ENCODE data around the gene RBM43.

Gene RBM43

GRCh38 chr2:151247432-151247831, 14.2 kb downstream of the RBM43 start:
- H3K36me3 ChIP-seq (ENCODE audit: insufficient read depth), result no peaks in the 10 kb centered on the region
- H3K9ac ChIP-seq, result no peak overlapping the region
- H3K4me2 ChIP-seq, result no peak overlapping the region
- no peak overlapping the region for H3K27ac ChIP-seq
- no peaks in the 10 kb centered on the region for H3K27me3 ChIP-seq (ENCODE audit: insufficient read depth, low read depth)
- TF ChIP-seq CTCF (conservative IDR thresholded peaks at IDR 0.05; ENCODE audit: low read depth, low read length), result no peak
- no peaks in the 10 kb centered on the region for H3K79me2 ChIP-seq (ENCODE audit: insufficient read depth, low read depth)
- H3K4me1 ChIP-seq (ENCODE audit: low read depth, poor library complexity, severe bottlenecking), result peaks cover 6% of the 10 kb centered on the region
- H2AFZ ChIP-seq (ENCODE audit: low read depth), result no peak overlapping the region
- H3K4me3 ChIP-seq (IDR thresholded peaks at IDR 0.05; ENCODE audit: insufficient read depth, low read depth, low read length), result no peak overlapping the region
- no peaks in the 10 kb centered on the region for H4K20me1 ChIP-seq (ENCODE audit: insufficient read depth)

GRCh38 chr2:151246152-151246551, 15.5 kb downstream of the RBM43 start:
- H2AFZ ChIP-seq (ENCODE audit: low read depth), result no peak overlapping the region
- no peaks in the 10 kb centered on the region for H4K20me1 ChIP-seq (ENCODE audit: insufficient read depth)
- H3K4me3 ChIP-seq (IDR thresholded peaks at IDR 0.05; ENCODE audit: insufficient read depth, low read depth, low read length), result no peak overlapping the region
- no peaks in the 10 kb centered on the region for H3K36me3 ChIP-seq (ENCODE audit: insufficient read depth)
- no peak overlapping the region for H3K9ac ChIP-seq
- no peaks in the 10 kb centered on the region for H3K27me3 ChIP-seq (ENCODE audit: insufficient read depth, low read depth)
- TF ChIP-seq CTCF (conservative IDR thresholded peaks at IDR 0.05; ENCODE audit: low read depth, low read length), result no peak
- H3K79me2 ChIP-seq (ENCODE audit: insufficient read depth, low read depth), result no peaks in the 10 kb centered on the region
- H3K4me1 ChIP-seq (ENCODE audit: low read depth, poor library complexity, severe bottlenecking), result peaks cover 2% of the 10 kb centered on the region
- H3K4me2 ChIP-seq, result no peak overlapping the region
- H3K27ac ChIP-seq, result no peak overlapping the region

- Histone ChIP-seq H3K36me3 (ENCODE audit: insufficient read depth) (no peaks in the 10 kb centered on the region), H3K9ac (no peak overlapping the region), H2AFZ (ENCODE audit: low read depth) (no peak overlapping the region), H4K20me1 (ENCODE audit: insufficient read depth) (no peaks in the 10 kb centered on the region), H3K27me3 (ENCODE audit: insufficient read depth, low read depth) (no peaks in the 10 kb centered on the region), H3K4me2 (no peak overlapping the region), H3K27ac (no peak overlapping the region), H3K79me2 (ENCODE audit: insufficient read depth, low read depth) (no peaks in the 10 kb centered on the region), H3K4me1 (ENCODE audit: low read depth, poor library complexity, severe bottlenecking) (peaks cover 4% of the 10 kb centered on the region), H3K4me3 (IDR thresholded peaks at IDR 0.05; ENCODE audit: insufficient read depth, low read depth, low read length) (no peak overlapping the region)
- no peak for TF ChIP-seq CTCF (conservative IDR thresholded peaks at IDR 0.05; ENCODE audit: low read depth, low read length)
Measured at GRCh38 chr2:151243468-151243867, 18.2 kb downstream of the RBM43 start.

- no peaks in the 10 kb centered on the region for H4K20me1 ChIP-seq (ENCODE audit: insufficient read depth)
- TF ChIP-seq CTCF (conservative IDR thresholded peaks at IDR 0.05; ENCODE audit: low read depth, low read length), result no peak
- H3K27ac ChIP-seq, result no peak overlapping the region
- no peaks in the 10 kb centered on the region for H3K27me3 ChIP-seq (ENCODE audit: insufficient read depth, low read depth)
- no peaks in the 10 kb centered on the region for H3K79me2 ChIP-seq (ENCODE audit: insufficient read depth, low read depth)
- peaks cover 4% of the 10 kb centered on the region for H3K4me1 ChIP-seq (ENCODE audit: low read depth, poor library complexity, severe bottlenecking)
- H3K4me3 ChIP-seq (IDR thresholded peaks at IDR 0.05; ENCODE audit: insufficient read depth, low read depth, low read length), result no peak overlapping the region
- no peak overlapping the region for H2AFZ ChIP-seq (ENCODE audit: low read depth)
- H3K4me2 ChIP-seq, result no peak overlapping the region
- H3K36me3 ChIP-seq (ENCODE audit: insufficient read depth), result no peaks in the 10 kb centered on the region
- H3K9ac ChIP-seq, result no peak overlapping the region
Measured at GRCh38 chr2:151241224-151241623, 20.4 kb downstream of the RBM43 start.
